ENCODE results near the gene HPSE2.

GRCh38 chr10:99008054-99008453 lies 227.6 kb downstream of the HPSE2 start:
- no peak for TF ChIP-seq POLR2A (IDR thresholded peaks at IDR 0.05; ENCODE audit: extremely low read depth, insufficient read length)
- no peak for TF ChIP-seq CTCF (IDR thresholded peaks at IDR 0.05; ENCODE audit: low read depth, low read length)
- no peak for TF ChIP-seq MYC (IDR thresholded peaks at IDR 0.05; ENCODE audit: low read depth, low read length)
- no peak for TF ChIP-seq MAX (IDR thresholded peaks at IDR 0.05; ENCODE audit: low read depth, low read length)
